Ishikawa (cell line): ENCODE measurements around the gene PSD.

Experiments
- CEBPB ChIP-seq: IDR thresholded peaks from 2 replicates; pipeline ENCODE4 v1.6.1; 2012
- CREB1 ChIP-seq: IDR thresholded peaks from 2 replicates; pipeline ENCODE4 v1.6.1; 2012; ENCODE audit warnings: low read depth
- EGR1 ChIP-seq: IDR thresholded peaks from 2 replicates; pipeline ENCODE4 v1.6.1; 2012
- EP300 ChIP-seq: IDR thresholded peaks from 2 replicates; pipeline ENCODE4 v1.6.1; 2012; ENCODE audit warnings: borderline replicate concordance
- FOXM1 ChIP-seq: IDR thresholded peaks from 2 replicates; pipeline ENCODE4 v1.6.1; 2012; ENCODE audit warnings: low read depth, borderline replicate concordance
- MAX ChIP-seq: IDR thresholded peaks from 2 replicates; pipeline ENCODE4 v1.6.1; 2012
- NFIC ChIP-seq: IDR thresholded peaks from 2 replicates; pipeline ENCODE4 v1.6.1; 2012
- RAD21 ChIP-seq: IDR thresholded peaks from 2 replicates; pipeline ENCODE4 v1.6.1; 2012; ENCODE audit warnings: low read depth
- REST ChIP-seq: IDR thresholded peaks from 2 replicates; pipeline ENCODE4 v1.6.1; 2012; ENCODE audit warnings: low read depth, mild to moderate bottlenecking
- TAF1 ChIP-seq: IDR thresholded peaks from 2 replicates; pipeline ENCODE4 v1.6.1; 2012; ENCODE audit warnings: low read depth, mild to moderate bottlenecking
- TCF12 ChIP-seq: IDR thresholded peaks from 2 replicates; pipeline ENCODE4 v1.6.1; 2012; ENCODE audit warnings: low read depth
- TEAD4 ChIP-seq: IDR thresholded peaks from 2 replicates; pipeline ENCODE4 v1.6.1; 2012
- USF1 ChIP-seq: IDR thresholded peaks from 2 replicates; pipeline ENCODE4 v1.6.1; 2012
- YY1 ChIP-seq: IDR thresholded peaks from 2 replicates; pipeline ENCODE4 v1.6.1; 2012; ENCODE audit warnings: low read depth
- ZBTB7A ChIP-seq: IDR thresholded peaks from 2 replicates; pipeline ENCODE4 v1.6.1; 2012; ENCODE audit warnings: low read depth

Gene PSD

DNA sequence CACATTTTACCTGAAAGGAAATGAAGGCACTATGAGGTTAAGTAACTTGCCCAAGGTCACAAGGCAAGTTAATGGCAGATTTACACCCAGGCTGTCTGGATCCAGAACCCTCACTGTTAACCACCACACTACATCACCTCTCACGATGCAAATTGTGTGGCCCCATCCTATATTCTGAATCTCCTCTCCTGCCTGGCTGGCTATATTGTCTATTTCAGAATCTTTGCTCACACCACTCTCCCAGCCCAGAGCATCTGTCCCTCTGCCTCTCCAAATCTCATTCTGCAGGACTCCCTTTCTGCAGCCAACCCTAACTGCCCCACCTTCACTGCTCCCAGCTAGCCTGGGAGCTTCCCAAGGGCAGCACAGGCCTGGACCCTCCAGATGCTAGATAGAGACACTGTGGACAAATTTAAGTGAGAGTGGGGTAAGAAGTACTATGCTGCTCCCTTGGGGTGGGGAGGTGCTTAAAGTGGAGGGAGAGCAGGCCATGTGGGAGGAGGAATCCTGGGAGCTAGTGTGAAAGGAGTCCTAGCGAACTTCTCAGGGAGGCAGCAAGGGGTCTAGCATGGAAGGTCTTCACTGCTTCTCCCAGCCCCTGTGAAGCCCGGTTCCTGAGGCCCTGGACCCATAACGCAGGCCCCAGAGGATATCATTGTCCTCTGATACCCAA is 13.0 kb upstream of the PSD start:
- TF ChIP-seq MAX = peak; percentile 70; the same call in 1 of the 2 replicates
- no peak for TF ChIP-seq YY1

DNA sequence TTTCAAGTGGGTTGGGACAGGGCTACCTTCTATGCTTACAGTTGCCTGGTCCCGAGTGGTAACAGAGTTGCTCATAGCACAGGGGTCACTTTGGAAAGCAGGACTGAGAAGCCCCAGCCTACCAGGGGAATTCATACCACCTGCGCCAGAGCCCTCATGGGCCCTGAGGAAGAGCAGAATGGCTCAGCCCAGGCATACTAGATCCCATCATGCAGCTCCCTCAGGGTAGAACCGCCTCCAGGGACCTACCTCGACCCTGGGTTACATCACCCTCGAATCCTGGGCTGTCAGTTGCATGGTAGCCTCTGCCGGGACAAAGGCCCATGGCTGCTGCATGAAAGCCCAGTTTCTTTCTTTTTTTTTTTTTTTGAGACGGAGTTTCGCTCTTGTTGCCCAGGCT is 10.9 kb upstream of the PSD start:
- TF ChIP-seq EP300 (no peak), RAD21 (no peak), MAX (no peak), TCF12 (no peak), NFIC (no peak), USF1 (no peak), TEAD4 (no peak)

DNA sequence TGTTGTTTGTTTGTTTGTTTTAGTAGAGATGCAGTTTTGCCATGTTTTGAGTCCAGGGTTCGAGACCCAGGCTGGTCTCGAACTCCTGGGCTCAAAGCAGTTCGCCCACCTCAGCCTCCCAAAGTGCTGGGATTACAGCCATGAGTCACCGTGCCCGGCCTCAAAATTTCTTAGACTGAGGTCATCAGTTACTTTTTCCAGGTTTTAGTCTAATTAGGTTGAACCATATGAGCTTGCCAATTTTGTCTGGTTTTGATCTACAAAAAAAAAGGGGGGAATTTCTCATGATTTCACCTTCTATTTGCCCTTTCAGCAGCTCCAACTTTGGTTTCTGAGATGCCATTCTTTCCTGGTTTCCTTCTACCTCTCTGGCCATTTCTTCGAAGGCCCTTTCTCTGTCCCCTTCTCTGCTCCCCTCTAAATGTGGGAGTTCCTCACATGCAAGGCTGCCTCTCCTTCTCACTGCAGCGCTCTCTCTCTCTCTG is 8.3 kb upstream of the PSD start:
- no peak for TF ChIP-seq YY1
- TF ChIP-seq MAX = no peak
- no peak for TF ChIP-seq REST
- no peak for TF ChIP-seq TEAD4
- no peak for TF ChIP-seq EP300
- TF ChIP-seq CREB1 = no peak
- TF ChIP-seq NFIC = no peak
- TF ChIP-seq TAF1 = no peak
- no peak for TF ChIP-seq EGR1
- no peak for TF ChIP-seq RAD21
- TF ChIP-seq ZBTB7A = no peak
- no peak for TF ChIP-seq FOXM1
- no peak for TF ChIP-seq CEBPB
- no peak for TF ChIP-seq USF1
- no peak for TF ChIP-seq TCF12

DNA sequence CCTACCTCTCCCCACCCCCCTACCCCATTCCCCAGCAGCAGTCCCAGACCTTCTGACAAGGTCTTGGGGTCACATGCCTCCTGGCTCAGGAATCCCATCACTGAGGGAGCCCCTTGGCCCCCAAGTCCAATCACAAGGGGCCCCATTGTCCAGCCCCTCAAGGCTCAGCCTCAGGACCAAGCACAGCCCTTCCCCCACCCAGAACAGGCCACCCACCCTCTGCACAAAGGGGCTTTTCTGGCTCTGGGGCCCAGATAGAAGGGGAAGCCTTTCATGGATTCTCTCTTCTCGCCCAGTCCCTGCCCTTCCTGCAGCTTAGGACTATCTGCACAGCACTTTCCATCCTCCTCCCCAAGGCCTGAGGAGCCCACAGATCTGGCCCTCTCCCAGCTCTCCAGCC is 6.9 kb upstream of the PSD start:
- TF ChIP-seq EGR1 (no peak), FOXM1 (no peak), CREB1 (no peak), TCF12 (no peak), TEAD4 (no peak), NFIC (no peak), USF1 (no peak), REST (no peak), ZBTB7A (no peak), TAF1 (no peak), CEBPB (no peak), RAD21 (no peak), MAX (no peak), YY1 (no peak), EP300 (no peak)

DNA sequence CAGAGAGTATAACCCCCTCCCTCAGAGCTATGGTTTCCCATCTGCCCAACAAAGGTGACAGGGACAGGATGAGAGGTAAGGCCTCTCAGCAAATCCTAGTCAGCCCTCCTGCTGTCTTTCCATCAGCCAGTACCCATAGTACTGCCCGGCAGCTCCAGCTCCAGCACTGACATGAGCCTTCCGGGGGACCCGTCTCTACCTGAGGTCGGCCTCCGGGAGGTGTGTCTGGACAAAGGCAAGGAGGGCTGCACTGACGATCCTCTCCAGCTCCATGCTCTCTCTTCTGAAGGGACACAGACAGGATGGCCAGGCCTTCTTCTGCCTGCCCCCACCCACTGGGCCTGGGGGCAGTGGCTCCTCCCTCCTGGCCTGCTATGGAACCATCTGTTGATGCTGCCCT is 6.3 kb upstream of the PSD start:
- no peak for TF ChIP-seq EGR1
- no peak for TF ChIP-seq TAF1
- no peak for TF ChIP-seq CEBPB
- TF ChIP-seq CREB1 = no peak
- TF ChIP-seq USF1 = no peak
- no peak for TF ChIP-seq TEAD4
- TF ChIP-seq ZBTB7A = no peak
- TF ChIP-seq REST = no peak
- TF ChIP-seq YY1 = no peak
- no peak for TF ChIP-seq NFIC
- TF ChIP-seq TCF12 = no peak
- no peak for TF ChIP-seq EP300
- no peak for TF ChIP-seq FOXM1
